Activated CD8-positive, alpha-beta memory T cell treated with anti-CD3 and anti-CD28 coated beads for 48 hours (primary cell): Measurements from ENCODE around the gene FASTK.
"Not testable (repeated sequence)": the region's sequence is repeated elsewhere in the genome, so short reads cannot be mapped to it uniquely, and the experiment has no call there.

Source experiments
- DNase-seq, 3 experiments: peaks; one replicate each; pipeline ENCODE4 v3.0.0-alpha.2; 2020; ENCODE audit warnings: low read depth in 2 of 3, low spot score in 2 of 3

FASTK gene

GRCh38 chr7:151053751-151054150 is 26.9 kb downstream of the FASTK start:
- DNase-seq, result no peak

GRCh38 chr7:151053096-151053495 is 27.5 kb downstream of the FASTK start:
- no peak for DNase-seq

GRCh38 chr7:151051108-151051507 is 29.5 kb downstream of the FASTK start:
- no peak for DNase-seq

- no peak for DNase-seq
These were observed 31.6 kb downstream of the FASTK start for GRCh38 chr7:151048911-151049463.

- no peak for DNase-seq
These were observed 32.4 kb downstream of the FASTK start, which contains the start of gene ASIC3 for GRCh38 chr7:151047976-151048815. TSS of gene ASIC3 (plus strand) at chr7:151048531. CDS start at chr7:151048886, 355 bp downstream.

GRCh38 chr7:151046603-151047573 is 33.7 kb downstream of the FASTK start:
- no peak for DNase-seq

- DNase-seq, result no peak
These were observed 34.6 kb downstream of the FASTK start for GRCh38 chr7:151045967-151046366.

- DNase-seq, result no peak
These were observed 35.3 kb downstream of the FASTK start for GRCh38 chr7:151045262-151045661.

GRCh38 chr7:151043959-151044358 is 36.6 kb downstream of the FASTK start:
- DNase-seq, result no peak

GRCh38 chr7:151043449-151043848 is 37.2 kb downstream of the FASTK start:
- DNase-seq, result not testable (repeated sequence)

GRCh38 chr7:151040616-151041375 is 39.8 kb downstream of the FASTK start:
- DNase-seq, result no peak

- no peak for DNase-seq
These were observed 40.6 kb downstream of the FASTK start for GRCh38 chr7:151039850-151040548.

GRCh38 chr7:151038951-151039849 is 41.4 kb downstream of the FASTK start:
- DNase-seq, result peak; percentile 35 to 74 (median 68)

GRCh38 chr7:151035902-151036301 is 44.7 kb downstream of the FASTK start:
- no peak for DNase-seq

- no peak for DNase-seq
These were observed 45.4 kb downstream of the FASTK start for GRCh38 chr7:151035026-151035717.

- DNase-seq, result no peak
These were observed 46.1 kb downstream of the FASTK start for GRCh38 chr7:151034312-151035025.

- no peak for DNase-seq
These were observed 46.8 kb downstream of the FASTK start for GRCh38 chr7:151033864-151034249.
